ENCODE data around the gene DAZAP1.

DAZAP1 gene

DNA sequence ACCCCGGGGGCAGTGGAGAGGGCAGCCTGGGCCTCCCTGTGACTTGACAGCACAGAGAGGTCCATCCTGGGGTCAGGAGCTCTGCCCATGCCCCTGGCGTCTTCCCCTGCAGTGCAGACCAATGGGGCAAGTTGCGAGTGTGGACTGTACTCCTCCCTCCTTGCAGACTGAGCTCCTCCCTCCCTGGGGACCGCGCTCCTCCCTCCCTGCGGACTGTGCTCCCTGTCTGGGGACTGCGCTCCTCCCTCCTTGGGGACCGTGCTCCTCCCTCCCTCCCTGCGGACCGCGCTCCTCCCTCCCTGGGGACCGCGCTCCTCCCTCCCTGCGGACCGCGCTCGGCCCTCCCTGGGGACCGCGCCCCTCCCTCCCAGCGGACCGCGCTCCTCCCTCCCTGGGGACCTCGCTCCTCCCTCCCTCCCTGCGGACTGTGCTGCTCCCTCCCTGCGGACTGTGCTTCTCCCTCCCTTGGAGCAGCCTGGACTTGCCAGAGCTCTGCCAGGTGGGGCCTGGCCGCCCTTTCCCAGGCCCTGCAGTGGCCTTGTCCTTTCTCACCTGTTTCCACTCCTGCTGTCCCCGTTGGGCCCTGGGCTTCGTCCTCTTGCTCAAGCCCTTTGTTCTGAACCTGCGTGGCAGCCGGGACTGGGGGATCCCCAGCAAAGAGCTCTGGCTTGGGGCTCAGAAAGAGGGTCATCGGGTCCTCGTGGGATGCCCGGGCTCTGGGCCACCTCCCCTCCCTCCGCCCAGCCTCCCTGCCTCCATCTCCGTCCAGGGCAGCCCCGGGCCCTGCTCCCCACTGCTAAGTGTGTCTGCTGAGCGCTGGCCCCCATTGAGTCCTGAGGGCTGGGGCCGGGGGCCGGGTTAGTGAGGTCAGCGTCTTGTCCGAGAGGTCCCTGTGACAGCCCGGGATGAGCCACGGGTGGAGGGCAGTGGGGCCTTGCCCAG is 12.9 kb upstream of the DAZAP1 start:
- no peak for DNase-seq (ENCODE audit: low spot score)

DNA sequence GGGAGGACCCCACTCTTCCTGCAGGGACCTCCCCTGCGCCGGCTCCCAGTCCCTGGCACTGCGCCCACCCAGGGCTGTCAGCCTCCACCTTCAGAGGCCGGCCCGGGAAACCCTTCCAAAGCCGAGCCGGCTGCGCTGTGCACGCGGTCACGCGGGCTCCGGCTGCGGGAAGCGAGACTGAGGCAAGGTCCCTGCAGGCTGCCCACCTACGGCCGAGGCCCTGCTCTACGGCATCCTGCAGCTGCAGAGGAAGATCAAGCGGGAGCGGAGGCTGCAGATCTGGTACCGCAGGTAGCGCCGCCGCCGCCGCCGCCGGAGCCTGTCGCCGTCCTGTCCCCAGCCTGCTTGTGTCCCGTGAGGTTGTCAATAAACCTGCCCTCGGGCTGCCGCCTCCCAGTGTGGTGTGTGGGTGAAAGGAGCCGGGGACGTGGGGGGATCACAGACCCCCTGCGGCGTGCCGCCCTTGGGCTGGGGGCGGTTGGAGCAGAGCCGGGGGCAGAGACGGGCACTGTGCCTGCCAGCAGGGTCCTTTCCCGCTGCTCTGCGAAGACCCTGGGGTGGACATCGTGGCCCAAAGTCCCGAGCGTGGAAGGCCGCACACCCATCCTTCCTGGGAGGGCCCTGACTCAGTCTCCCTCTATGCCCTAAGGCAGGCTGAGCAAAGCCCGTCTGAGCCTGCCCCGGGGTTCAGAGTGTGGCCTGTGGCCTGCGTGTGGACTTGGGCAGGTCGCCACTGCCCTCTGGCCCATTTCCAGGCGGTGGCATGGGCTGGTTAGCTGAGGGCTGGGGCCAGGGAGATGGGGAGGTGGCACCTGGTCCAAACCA is 12.0 kb upstream of the DAZAP1 start:
- DNase-seq (ENCODE audit: low spot score), result no peak

GRCh38 chr19:1396019-1396767 is 11.2 kb upstream of the DAZAP1 start:
- DNase-seq (ENCODE audit: low spot score), result no peak

DNA sequence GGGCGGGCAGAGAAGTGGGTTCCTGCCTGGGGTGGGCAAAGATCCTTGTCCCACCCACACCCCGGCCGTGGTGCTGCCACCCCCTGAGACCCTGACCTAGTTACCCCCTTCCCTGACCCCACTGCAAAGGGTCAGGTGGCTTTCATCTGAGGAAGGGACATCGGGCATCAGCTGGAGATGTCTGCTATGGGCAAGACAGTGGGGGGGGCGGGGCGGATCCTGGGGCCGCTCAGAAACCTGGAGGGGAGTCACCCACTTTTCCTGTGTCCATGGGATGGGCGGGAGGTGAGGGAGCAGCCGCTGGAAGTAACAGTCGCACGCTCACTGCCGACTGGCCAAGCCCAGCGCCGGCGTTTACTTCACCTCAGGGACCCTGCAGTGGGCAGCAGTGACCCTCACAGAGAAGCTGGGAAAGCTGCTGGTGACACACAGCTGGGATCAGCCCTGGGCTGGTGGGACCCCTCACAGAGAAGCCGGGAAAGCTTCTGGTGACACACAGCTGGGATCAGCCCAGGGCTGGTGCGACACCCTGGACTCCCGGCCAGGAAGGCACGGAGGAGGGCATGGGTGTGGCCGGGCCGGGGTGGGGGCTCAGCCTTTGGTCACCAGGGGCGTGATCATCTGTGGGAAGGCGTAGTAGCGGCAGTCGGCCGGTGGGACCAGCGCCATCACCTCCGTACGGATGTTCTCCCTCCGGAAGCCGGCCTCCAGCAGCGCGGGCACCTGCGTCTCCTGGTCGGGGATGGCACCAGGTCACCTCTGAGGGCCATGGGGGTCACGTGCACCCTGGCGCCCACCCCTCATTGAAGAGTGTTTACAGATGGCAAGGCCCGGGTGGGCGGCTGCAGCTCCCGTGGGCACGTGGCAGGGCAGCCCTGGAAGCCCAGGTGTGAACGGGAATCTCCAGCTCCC is 10.4 kb upstream of the DAZAP1 start:
- DNase-seq (ENCODE audit: low spot score), result no peak

DNA sequence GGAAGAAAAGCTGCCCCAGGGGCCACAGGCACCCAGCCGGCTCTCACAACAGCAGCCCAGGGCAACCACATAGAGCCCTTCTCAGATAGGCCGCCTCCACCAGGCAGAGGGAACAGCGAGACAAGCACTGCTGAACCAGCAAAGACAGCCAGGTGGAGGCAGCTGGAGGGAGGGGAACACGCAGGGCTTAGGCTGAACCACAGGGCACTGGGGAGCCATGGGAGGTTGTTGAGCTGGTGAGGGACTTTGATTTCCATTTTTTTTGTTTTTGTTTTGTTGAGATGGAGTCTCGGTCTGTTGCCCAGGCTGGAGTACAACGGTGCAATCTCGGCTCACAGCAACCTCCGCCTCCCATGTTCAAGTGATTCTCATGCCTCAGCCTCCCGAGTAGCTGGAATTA is 9.5 kb upstream of the DAZAP1 start:
- no peak for DNase-seq (ENCODE audit: low spot score)

DNA sequence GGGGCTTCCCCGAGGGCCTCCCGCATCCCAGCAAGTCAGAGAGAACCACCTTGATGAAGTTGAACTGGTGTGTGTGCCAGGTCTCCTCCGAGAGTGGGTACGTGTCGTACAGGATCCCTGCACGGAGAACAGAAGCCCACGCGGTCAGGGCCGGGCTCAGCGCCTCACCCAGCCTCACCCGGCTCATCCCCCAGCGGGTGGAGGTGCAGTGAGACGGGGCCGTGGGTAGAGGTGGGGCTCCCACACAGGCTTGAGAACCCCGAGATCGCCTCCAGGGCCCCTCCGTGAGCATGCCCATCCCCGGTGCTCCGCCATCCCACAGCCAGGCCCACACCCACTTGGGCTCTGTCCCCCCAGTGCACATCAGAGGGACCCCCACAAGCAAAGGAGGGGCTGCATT is 8.3 kb upstream of the DAZAP1 start:
- no peak for DNase-seq (ENCODE audit: low spot score)

DNA sequence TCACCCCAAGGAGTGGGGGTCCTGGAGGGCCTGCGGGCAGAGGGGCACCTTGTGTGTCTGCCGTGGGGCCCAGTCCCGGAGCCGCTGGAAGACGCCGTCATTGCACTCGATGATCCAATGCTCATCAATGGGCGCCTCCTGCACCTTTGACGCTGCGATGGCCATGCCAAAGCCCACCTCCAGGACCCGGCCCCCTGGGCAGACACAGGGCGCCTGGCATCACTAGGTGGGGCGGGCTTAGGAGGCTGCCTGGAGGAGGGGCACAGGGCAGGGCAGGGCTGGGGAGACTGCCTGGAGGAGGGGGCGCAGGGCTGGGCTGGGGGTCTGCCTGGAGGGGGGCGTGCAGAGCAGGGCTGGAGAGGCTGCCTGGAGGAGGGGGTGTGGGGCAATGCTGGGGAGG is 7.6 kb upstream of the DAZAP1 start:
- DNase-seq (ENCODE audit: low spot score), result no peak

- peak; percentile 75 for DNase-seq (ENCODE audit: low spot score)
These were observed 6.9 kb upstream of the DAZAP1 start for GRCh38 chr19:1400281-1401137.

DNA sequence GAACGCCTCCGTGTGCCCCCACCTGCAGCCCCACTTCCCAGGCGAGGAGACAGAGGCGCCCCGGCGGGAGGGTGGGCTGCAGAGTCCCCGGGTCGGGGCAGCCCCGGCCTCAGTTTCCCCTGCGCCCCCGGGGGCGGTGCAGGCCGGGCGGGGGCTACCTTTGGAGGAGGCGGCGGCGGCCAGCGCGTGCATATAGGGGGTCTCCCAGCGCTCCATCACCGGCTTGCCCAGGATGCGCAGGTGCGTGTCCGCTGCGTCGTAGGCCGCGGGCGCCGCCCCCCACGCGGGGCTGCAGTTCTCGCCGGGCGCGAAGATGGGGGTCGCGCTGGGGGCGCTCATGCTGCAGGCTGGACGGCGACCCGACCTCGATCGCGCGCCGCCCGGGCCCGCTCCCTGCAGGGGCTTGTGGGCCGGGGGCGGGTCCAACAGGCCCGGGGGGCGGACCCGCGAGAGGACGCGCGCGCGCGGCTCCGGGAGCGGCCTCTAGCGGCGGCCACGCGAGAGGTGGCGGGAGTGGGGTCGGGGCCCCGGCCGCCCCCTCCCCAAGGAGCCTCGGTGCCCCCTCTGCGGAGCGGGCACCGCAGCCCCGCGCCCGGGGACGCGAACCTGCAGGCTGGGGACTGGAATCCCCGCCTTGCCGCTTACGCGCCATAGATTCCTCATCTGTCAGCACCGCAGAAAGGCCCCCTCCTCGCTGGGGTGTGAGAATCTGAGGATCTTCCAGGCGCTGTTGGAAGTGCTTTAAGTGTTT is 6.1 kb upstream of the DAZAP1 start, which contains the start of gene GAMT:
Gene GAMT (minus strand): TSS at position 405 of the 751 bp plus-strand sequence. CDS start 66 bp downstream, at position 339.
- DNase-seq (ENCODE audit: low spot score), result peak; percentile 74

DNA sequence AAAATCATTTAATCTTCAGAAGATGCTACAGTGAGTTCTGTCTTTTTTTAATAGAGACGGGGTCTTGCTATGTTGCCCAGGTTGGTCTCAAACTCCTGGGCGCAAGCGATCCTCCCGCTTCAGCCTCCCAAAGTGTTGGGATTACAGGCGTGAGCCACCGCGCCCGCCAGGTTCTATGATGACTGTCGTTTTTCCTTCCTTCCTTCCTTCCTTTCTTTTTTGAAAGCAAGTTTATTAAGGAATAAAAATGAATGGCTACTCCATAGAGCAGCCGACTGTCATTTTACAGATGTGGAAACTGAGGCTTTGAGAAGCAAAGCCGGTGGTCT is 5.5 kb upstream of the DAZAP1 start:
- no peak for DNase-seq (ENCODE audit: low spot score)

GRCh38 chr19:1402411-1403070 is 4.8 kb upstream of the DAZAP1 start:
- DNase-seq (ENCODE audit: low spot score), result no peak

DNA sequence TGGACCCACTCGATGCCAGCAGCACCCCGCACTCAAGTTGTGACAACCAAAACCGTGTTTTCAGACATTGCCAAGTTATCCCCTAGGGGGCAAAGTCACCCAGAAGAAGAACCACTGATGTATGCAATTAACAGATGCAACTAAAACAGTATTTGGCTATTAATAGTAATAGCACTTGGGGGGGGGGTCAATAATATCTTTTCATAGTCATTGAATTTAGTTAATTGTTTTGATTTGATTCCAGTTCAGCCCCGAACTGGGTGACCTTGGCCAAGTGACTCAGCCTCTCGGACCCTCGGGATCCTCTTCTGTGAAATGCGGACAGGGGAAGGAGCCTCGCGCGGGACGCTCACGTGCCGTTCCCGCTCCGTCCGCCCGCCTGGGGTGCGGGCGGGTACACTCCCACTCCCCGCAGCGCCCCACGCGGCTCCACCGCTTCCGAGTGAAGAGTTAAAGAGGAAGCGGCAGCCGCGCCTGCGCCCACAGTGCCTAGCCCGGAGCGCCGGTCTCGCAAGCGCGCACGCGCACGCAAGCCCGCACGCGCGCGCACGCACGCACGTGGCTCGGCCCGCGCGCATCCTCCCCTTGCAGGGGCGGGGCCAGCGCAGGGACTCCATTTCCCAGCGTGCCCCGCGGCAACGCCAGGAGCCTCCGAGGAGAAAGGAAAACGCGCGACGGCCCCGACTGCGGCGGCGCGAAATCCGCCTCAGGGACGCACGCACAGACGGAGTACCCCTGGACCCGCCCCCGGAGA is 435 bp upstream of the DAZAP1 start:
- DNase-seq (ENCODE audit: low spot score), result peak; percentile 92

- DNase-seq (ENCODE audit: low spot score), result no peak
These were observed 1.2 kb downstream of the DAZAP1 start for GRCh38 chr19:1408300-1409203.

DNA sequence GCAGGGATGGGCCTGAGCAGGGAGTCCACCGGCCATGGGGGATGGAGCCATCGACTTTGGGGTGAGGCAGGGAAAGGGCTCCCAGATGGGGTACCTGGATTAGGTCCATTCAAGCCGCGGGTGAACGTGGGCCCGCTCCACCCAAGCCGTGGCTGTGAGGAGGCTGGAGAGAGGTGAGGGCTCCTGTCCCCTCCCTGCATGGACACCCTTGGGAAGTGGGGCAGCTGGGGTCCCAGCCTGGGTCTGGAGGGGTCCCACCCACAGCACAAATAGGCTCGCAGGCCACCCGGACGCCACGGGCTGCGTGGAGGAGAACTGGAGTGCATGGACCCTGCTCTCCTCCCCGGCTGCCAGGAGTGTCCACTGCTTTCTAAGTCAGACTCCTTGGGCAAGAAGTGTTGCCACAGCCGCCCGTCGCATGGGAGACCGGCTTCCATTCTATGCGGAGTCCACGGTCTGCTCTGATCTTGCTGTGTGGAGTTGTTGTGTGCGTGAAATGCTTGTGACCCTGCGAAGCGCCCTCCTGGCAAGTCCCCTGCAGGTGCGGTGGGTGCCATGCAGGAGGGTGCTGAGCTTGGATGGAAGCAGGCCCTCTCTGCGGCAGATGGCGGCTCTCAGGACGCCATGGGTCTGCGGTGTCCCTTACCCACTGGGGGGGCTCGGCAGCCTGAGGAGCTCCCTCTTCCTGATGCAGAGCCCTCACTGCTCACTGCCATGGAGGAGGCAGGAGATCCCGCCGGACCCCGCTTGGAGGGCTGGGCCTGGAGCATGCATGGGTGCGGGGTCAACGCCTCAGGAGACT is 2.0 kb downstream of the DAZAP1 start:
- DNase-seq (ENCODE audit: low spot score), result no peak

DNA sequence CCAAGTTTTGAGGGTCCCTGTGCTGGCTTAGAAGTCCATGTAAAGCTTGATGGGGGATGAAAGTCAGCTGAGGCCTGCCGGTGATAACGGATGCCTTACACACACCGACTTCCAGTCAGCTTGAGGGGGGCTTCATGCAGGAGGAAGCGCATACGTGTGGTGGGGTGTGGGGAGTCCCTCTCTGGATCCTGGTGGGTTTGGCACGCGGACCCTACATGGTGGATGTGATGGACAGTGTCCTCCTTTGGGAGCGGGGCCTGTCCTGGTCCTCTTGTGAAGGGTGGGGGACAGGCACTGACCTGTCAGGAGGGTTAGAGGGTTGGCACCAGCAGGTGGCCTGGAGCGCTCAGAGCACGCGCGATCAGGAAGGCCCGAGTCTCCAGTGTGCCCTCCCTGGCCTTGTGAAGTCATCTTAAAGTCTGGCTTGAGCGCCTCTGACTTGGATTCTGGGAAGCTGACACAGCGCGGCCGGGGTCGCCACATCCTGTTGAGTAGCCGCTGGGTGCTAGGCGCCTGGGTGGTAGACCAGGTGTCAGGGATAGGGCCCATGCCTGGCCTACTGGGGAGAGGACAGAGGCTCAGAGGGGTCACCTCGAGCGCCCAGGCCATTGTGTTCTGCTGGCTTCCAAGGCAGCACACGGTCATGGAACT is 2.9 kb downstream of the DAZAP1 start:
- no peak for DNase-seq (ENCODE audit: low spot score)

DNA sequence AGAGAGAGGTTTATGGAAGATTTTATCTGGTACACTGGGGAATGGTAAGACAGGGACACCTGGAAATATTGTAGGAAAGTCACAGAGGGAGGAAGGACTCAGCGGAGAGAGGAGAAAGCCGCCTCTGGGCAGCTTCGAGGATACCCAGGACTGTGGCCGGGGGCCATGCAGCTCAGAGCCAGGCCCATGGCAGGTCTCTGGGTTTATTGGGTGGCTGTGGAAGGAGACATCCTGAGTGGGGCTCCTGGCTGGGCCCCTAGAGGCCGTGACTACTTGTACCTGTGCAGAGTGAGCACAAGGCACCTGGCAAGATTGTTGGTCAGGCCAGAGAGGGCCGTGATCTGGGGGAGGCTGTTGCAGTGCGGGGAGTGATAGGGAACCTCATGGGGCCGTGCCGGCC is 3.4 kb downstream of the DAZAP1 start:
- no peak for DNase-seq (ENCODE audit: low spot score)

Measured in HuH-7 (cell line).